CD4-positive, alpha-beta memory T cell (primary cell): ENCODE results near the gene GAB4. TPM values are rescaled to one million over a fixed set of nuclear protein-coding genes. Genes with fewer than 3 reads are reported as not detected.

Experiments
- CTCF ChIA-PET: fragments of 350-600 bp; sonication (Branson Sonifier 250); formaldehyde crosslinking; loops from one replicate; lab custom pipeline; 2021; ENCODE audit warnings: inconsistent platforms; ENCODE audit not compliant: partially characterized antibody; lab: Charles Lee
- POLR2A ChIA-PET: fragments of 350-600 bp; sonication (Branson Sonifier 250); formaldehyde crosslinking; loops from one replicate; lab custom pipeline; 2021; ENCODE audit not compliant: partially characterized antibody; lab: Charles Lee
- DNase-seq, 5 donors: peaks; one replicate each; pipeline versions ENCODE4 v3.0.0 to v3.0.0-alpha.2; 2020 to 2022; ENCODE audit warnings: mixed read lengths in 1 of 5
- H3K27ac ChIP-seq: one replicate; pipeline ENCODE4 v1.7.0; 2013; ENCODE audit warnings: low read depth, low read length
- H3K27me3 ChIP-seq: 2 replicates; pipeline ENCODE4 v1.7.0; 2013; ENCODE audit warnings: mild to moderate bottlenecking, low read length, moderate library complexity; ENCODE audit not compliant: insufficient read depth
- H3K36me3 ChIP-seq: 2 replicates; pipeline ENCODE4 v1.7.0; 2013; ENCODE audit warnings: mild to moderate bottlenecking, low read length, moderate library complexity; ENCODE audit not compliant: insufficient read depth
- H3K4me1 ChIP-seq: 2 replicates; pipeline ENCODE4 v1.7.0; 2013; ENCODE audit warnings: mild to moderate bottlenecking, low read length, moderate library complexity; ENCODE audit not compliant: insufficient read depth
- H3K4me3 ChIP-seq, 2 donors: one replicate each; pipeline ENCODE4 v1.7.0; 2013; ENCODE audit warnings: low read length in 2 of 2, mild to moderate bottlenecking in 1 of 2
- H3K9me3 ChIP-seq, 2 donors: one replicate each; pipeline ENCODE4 v1.7.0; 2013; ENCODE audit warnings: low read length in 2 of 2, control low read depth in 1 of 2; ENCODE audit not compliant: control insufficient read depth in 1 of 2
- H3K27ac Mint-ChIP-seq, 7 donors: one replicate each; pipeline ENCODE4 v1.8.0; 2020 to 2021; ENCODE audit warnings: mixed read lengths in 7 of 7, mild to moderate bottlenecking in 6 of 7, inconsistent platforms in 3 of 7, moderate library complexity in 3 of 7
- H3K27me3 Mint-ChIP-seq, 2 donors: one replicate each; pipeline ENCODE4 v1.8.0; 2020 to 2021; ENCODE audit warnings: mixed read lengths in 2 of 2
- H3K36me3 Mint-ChIP-seq, 2 donors: one replicate each; pipeline ENCODE4 v1.8.0; 2020 to 2021; ENCODE audit warnings: mixed read lengths in 2 of 2, inconsistent platforms in 1 of 2, mild to moderate bottlenecking in 1 of 2
- H3K4me1 Mint-ChIP-seq, 4 donors: one replicate each; pipeline ENCODE4 v1.8.0; 2020 to 2021; ENCODE audit warnings: mixed read lengths in 4 of 4, mild to moderate bottlenecking in 1 of 4
- H3K4me3 Mint-ChIP-seq, 8 donors: one replicate each; pipeline ENCODE4 v1.8.0; 2020 to 2021; ENCODE audit warnings: mixed read lengths in 8 of 8, mild to moderate bottlenecking in 7 of 8, moderate library complexity in 6 of 8, inconsistent platforms in 3 of 8
- H3K9me3 Mint-ChIP-seq, 8 donors: one replicate each; pipeline ENCODE4 v1.8.0; 2020 to 2021; ENCODE audit warnings: mixed read lengths in 8 of 8, mild to moderate bottlenecking in 5 of 8, inconsistent platforms in 3 of 8, moderate library complexity in 1 of 8
- intact Hi-C: fragments of 100-400 bp; cut with micrococcal nuclease; formaldehyde crosslinking; loops from one replicate; pipeline ENCODE4 v1.15.1; 2023
- polyA plus RNA-seq, 2 donors: library from polyadenylated mRNA; unstranded; fragments of 300-500 nt; fragmentation: Illumina TruSeq; gene quantifications; one replicate each; pipeline ENCODE4 v1.2.3, GENCODE V29; 2021
- total RNA-seq, 2 experiments: library from RNA; stranded (reverse); gene quantifications; one replicate each; pipeline ENCODE4 v1.2.3, GENCODE V29; 2021

The GAB4 gene
- total and polyA plus RNA-seq, 4 experiments from 2014 or later, result not detected

DNA sequence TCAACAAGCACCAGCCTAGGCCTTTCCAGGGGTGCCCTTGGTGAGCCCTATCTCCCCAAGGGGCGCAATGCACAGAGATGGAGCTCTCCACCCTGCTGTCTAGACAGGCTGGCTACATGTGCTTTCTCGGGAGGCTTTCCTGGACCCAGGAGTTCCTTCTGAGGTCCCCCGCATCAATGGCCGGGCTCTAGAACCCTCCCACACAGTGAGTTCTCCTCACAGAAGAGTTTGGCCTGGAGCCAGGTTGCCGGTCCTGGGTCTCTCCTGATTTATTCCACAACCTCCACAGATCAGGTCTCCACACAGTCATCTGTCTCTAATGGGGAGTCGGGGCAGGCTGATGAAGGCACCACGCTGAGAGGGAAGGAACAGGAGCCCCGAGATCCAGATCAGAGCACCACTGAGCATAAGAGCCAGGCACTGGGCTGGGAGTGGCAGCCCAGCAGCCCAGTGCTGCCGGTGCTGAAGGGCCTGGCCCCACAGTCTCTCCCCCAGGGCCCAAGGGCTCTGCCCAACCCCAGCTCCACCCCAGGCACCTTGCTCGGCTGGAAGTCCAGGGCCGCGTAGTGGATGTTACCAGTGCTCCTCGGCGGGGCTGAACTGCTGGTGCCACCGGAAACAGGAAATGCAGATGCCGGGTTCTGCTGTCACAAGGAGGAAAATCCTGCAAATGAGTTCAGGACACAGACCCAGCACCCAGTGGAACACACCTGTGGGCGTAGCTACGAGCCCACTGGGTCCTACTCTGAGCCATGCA is 44.7 kb downstream of the GAB4 start:
- Mint-ChIP-seq H3K27me3 (peaks cover 0 to 7% of the 10 kb centered on the region in 2 donors), H3K27ac (no peak overlapping the region), H3K4me3 (no peak overlapping the region), H3K4me1 (no peaks in the 10 kb centered on the region), H3K9me3 (no peaks in the 10 kb centered on the region), H3K36me3 (no peaks in the 10 kb centered on the region)
- ChIA-PET POLR2A (no interaction called here), CTCF (no interaction called here)
- Histone ChIP-seq H3K9me3 (no peaks in the 10 kb centered on the region), H3K4me3 (no peak overlapping the region), H3K27me3 (no peaks in the 10 kb centered on the region), H3K36me3 (no peaks in the 10 kb centered on the region), H3K27ac (no peak overlapping the region), H3K4me1 (no peaks in the 10 kb centered on the region)
- intact Hi-C loops, result no loop called here
- DNase-seq, result no peak

DNA sequence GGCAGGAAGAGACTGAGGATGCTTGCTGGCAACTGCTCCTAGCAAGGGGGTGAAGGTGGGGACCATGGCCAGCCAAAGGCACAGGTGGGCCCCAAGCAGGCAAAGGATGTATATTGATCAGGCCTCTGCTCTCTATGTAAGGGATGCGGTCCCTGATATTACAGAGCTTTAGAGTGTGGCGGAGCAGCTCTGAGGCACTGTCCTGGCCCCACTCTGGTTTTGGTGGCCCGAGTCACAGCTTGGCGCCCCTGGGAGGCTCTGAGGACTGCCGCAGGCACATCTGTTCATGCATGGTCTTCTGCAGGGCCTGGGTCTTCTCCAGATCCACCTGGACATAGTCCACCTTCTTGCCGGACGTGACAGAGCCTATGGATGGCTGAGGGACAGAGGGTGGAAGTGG is 45.5 kb downstream of the GAB4 start:
- Histone ChIP-seq H3K4me1 (no peaks in the 10 kb centered on the region), H3K27me3 (no peaks in the 10 kb centered on the region), H3K27ac (no peak overlapping the region), H3K9me3 (no peaks in the 10 kb centered on the region), H3K4me3 (no peak overlapping the region), H3K36me3 (no peaks in the 10 kb centered on the region)
- intact Hi-C loops, result no loop called here
- CTCF ChIA-PET, result no interaction called here
- H3K27ac Mint-ChIP-seq, result peak overlapping the region in 1 of 7 donors; percentile 35
- H3K27me3 Mint-ChIP-seq, result peaks cover 0 to 6% of the 10 kb centered on the region in 2 donors
- H3K4me1 Mint-ChIP-seq, result no peaks in the 10 kb centered on the region
- H3K36me3 Mint-ChIP-seq, result no peaks in the 10 kb centered on the region
- POLR2A ChIA-PET, result no interaction called here
- H3K4me3 Mint-ChIP-seq, result no peak overlapping the region
- DNase-seq, result no peak
- H3K9me3 Mint-ChIP-seq, result no peaks in the 10 kb centered on the region

DNA sequence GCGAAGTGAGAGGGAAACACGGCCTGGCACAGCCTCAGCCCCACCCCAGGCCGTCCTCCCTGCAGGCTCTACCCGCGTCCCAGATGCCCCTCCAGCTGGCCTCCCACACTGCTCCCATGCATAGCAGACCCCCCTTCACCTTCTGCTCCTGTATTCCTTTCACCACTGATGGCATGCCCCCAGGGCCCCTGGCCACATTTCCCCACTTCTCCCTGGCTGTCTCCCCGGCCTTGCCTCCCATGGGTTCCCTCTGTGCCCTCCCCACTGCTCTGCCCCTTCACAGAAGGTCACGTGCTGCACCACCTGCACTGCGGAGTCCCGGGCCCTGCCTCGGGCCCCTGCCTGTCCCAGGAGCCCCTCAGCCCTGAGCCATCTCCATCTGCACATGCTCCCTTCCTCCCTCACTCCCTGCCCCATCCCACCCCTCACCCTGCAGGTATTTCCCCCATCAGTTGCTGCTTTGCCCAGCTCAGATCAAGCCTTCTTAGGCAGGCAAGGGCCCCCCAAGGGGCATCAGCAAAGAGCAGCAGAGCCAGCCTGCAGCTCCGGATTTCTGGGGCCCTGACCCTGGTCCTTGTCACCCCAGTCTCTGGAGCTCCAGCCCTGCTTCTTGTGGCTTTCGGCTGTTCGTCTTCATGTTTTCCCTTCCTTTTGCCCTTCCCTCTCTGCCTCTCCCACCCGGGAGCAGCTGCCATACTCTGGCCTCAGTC is 46.4 kb downstream of the GAB4 start:
- H3K27me3 ChIP-seq, result no peaks in the 10 kb centered on the region
- DNase-seq, result no peak
- intact Hi-C loops, result no loop called here
- H3K27ac ChIP-seq, result no peak overlapping the region
- Mint-ChIP-seq H3K27ac (no peak overlapping the region), H3K27me3 (peaks cover 0 to 4% of the 10 kb centered on the region in 2 donors), H3K9me3 (no peaks in the 10 kb centered on the region), H3K4me3 (no peak overlapping the region), H3K4me1 (no peaks in the 10 kb centered on the region), H3K36me3 (no peaks in the 10 kb centered on the region)
- H3K4me3 ChIP-seq, result no peak overlapping the region
- H3K36me3 ChIP-seq, result no peaks in the 10 kb centered on the region
- POLR2A ChIA-PET, result no interaction called here
- no peaks in the 10 kb centered on the region for H3K9me3 ChIP-seq
- H3K4me1 ChIP-seq, result no peaks in the 10 kb centered on the region
- CTCF ChIA-PET, result no interaction called here

DNA sequence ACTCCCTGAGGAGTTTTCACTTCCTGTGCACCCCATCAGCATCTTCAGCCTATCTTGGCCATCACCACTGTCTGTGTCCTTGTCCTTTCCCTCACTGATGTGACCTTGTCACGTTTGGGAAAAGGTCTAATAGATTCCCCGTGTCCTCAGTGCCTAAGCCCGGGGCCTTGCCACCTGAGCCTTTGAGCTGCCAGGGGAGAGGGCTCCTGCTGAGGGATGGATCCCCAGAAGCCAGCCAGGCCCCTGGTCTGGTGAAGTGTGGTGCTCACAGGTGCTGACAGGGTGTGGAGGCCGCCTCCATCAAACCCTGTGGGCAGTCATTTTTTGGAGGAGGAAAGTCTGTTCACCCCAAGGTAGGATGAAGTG is 47.2 kb downstream of the GAB4 start:
- H3K27me3 Mint-ChIP-seq, result no peaks in the 10 kb centered on the region
- no peaks in the 10 kb centered on the region for H3K36me3 Mint-ChIP-seq
- H3K9me3 Mint-ChIP-seq, result no peaks in the 10 kb centered on the region
- CTCF ChIA-PET, result no interaction called here
- no peak overlapping the region for H3K4me3 Mint-ChIP-seq
- Histone ChIP-seq H3K4me3 (no peak overlapping the region), H3K4me1 (no peaks in the 10 kb centered on the region), H3K9me3 (no peaks in the 10 kb centered on the region), H3K27ac (no peak overlapping the region), H3K27me3 (no peaks in the 10 kb centered on the region), H3K36me3 (no peaks in the 10 kb centered on the region)
- intact Hi-C loops, result no loop called here
- POLR2A ChIA-PET, result no interaction called here
- no peak overlapping the region for H3K27ac Mint-ChIP-seq
- no peak for DNase-seq
- peaks cover 0 to 1% (median 0%) of the 10 kb centered on the region in 4 donors for H3K4me1 Mint-ChIP-seq

DNA sequence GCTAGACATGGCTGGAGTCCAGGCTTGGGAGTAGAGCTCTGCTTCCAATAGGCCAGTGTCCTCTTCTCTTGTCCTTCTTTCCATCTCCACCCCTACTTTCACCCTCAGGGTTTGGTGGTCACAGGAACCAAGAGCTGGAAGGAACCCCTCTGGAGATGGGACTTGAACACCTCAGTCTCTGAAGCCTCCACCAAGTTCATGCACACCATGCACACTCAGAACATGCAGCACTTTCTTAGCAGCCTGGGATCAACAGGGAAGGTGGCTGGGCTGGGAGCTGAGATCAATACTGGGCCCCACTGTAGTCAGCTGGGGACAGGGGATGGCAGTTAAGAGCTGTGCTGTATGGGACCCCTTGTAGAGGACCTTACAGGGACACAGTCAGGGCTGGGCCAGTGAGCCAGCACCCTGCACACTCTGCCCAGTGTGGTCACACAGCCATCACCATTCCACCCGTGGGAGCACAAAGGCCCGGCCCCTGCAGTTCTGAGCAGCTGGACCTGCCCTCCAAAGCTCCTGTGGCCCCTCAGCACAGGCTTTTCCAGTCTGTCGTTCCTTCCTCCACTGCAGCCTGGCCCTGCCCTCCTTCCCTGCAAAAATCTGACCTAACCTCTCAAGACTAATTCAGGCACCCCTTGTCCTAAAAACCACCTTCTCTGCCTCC is 47.7 kb downstream of the GAB4 start:
- no peak overlapping the region for H3K4me3 Mint-ChIP-seq
- peaks cover 0 to 3% (median 0%) of the 10 kb centered on the region in 4 donors for H3K4me1 Mint-ChIP-seq
- ChIA-PET CTCF (no interaction called here), POLR2A (no interaction called here)
- Histone ChIP-seq H3K4me3 (no peak overlapping the region), H3K9me3 (no peaks in the 10 kb centered on the region), H3K36me3 (no peaks in the 10 kb centered on the region), H3K27ac (no peak overlapping the region), H3K27me3 (no peaks in the 10 kb centered on the region), H3K4me1 (no peaks in the 10 kb centered on the region)
- no peaks in the 10 kb centered on the region for H3K9me3 Mint-ChIP-seq
- intact Hi-C loops, result no loop called here
- H3K27ac Mint-ChIP-seq, result no peak overlapping the region
- H3K27me3 Mint-ChIP-seq, result no peaks in the 10 kb centered on the region
- no peak for DNase-seq
- no peaks in the 10 kb centered on the region for H3K36me3 Mint-ChIP-seq

DNA sequence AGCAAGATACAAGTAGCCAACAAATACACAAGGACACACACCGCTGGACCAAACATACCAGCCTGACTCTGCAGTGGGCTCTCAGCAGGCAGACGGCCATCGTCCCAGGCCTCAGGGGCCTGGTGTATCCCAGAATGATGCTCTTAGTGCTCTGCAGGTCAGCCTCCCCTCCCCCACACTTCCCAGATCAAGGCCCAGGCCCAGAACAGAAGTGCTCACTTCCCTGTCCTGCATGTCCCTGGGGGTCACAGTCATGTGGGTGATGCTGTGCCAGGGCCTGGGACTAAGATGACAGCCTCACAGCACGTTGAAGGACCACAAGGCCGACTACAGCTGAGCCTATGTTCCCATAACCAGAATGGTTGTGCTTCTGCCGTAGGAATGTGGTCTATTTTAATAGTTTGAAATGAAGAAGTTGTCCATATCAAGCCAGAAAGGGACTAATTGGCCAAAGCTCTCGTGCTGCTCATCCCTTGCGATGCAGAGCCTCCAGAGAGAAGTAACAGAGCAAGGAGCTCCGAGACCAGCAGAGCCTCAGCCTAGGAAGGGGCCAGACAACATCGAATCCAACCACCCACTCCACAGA is 48.6 kb downstream of the GAB4 start:
- no peaks in the 10 kb centered on the region for H3K27me3 ChIP-seq
- intact Hi-C loops, result no loop called here
- H3K4me3 Mint-ChIP-seq, result no peak overlapping the region
- no peak overlapping the region for H3K4me3 ChIP-seq
- H3K36me3 ChIP-seq, result no peaks in the 10 kb centered on the region
- no peak for DNase-seq
- H3K27ac ChIP-seq, result no peak overlapping the region
- H3K27me3 Mint-ChIP-seq, result no peaks in the 10 kb centered on the region
- ChIA-PET POLR2A (no interaction called here), CTCF (no interaction called here)
- no peaks in the 10 kb centered on the region for H3K9me3 Mint-ChIP-seq
- H3K27ac Mint-ChIP-seq, result no peak overlapping the region
- no peaks in the 10 kb centered on the region for H3K9me3 ChIP-seq
- H3K36me3 Mint-ChIP-seq, result no peaks in the 10 kb centered on the region
- H3K4me1 ChIP-seq, result no peaks in the 10 kb centered on the region
- H3K4me1 Mint-ChIP-seq, result peaks cover 0 to 3% (median 0%) of the 10 kb centered on the region in 4 donors

DNA sequence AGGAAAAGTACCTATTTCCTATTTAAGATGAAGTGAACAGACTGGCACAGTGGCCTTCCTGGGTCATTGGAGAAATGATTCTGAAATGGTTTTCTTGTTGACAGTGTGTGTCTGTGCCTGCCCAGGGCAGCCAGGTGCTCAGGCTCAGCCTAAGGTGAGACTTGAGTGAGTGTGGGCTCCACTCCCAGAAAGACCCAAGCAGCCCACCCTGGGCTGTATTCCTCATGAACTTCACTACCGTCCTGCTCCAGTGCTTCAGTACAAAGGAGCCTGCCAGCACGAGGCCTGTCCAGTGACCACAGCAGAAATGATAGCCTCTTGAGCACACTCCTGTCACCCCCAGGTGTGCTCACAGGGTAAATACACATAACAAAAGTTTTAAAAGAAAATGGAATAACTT is 49.5 kb downstream of the GAB4 start:
- H3K27me3 Mint-ChIP-seq, result no peaks in the 10 kb centered on the region
- H3K27ac Mint-ChIP-seq, result no peak overlapping the region
- no peaks in the 10 kb centered on the region for H3K36me3 Mint-ChIP-seq
- ChIA-PET POLR2A (no interaction called here), CTCF (no interaction called here)
- no peaks in the 10 kb centered on the region for H3K9me3 Mint-ChIP-seq
- peaks cover 0 to 3% (median 0%) of the 10 kb centered on the region in 4 donors for H3K4me1 Mint-ChIP-seq
- no peak overlapping the region for H3K4me3 ChIP-seq
- H3K4me3 Mint-ChIP-seq, result no peak overlapping the region
- no peaks in the 10 kb centered on the region for H3K4me1 ChIP-seq
- no peak for DNase-seq
- no peaks in the 10 kb centered on the region for H3K27me3 ChIP-seq
- H3K27ac ChIP-seq, result no peak overlapping the region
- no peaks in the 10 kb centered on the region for H3K9me3 ChIP-seq
- no peaks in the 10 kb centered on the region for H3K36me3 ChIP-seq
- intact Hi-C loops, result no loop called here
